Measurements from ENCODE around the gene NPFFR2.

DNA sequence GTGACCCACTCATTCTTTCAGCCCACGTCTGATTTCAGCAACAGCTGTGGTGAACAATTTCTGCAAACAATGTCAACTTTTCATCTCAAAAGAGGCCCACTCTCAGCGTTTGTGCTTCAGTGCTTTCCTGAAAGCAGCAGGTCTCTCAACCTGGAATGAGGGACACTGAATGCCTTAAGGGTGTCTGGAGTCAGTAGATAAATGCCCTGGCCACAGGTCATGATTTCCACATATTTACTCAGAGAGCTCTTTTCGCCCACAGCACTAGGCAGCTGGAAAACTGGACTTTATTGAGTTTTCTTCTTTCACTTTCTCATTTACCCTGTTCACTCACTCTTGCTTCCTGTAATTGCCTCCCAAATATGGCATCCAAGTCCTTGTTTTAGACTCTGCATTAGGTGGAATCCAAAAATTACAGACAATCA lies 52.8 kb downstream of the NPFFR2 start:
- TF ChIP-seq, protein P1, sequence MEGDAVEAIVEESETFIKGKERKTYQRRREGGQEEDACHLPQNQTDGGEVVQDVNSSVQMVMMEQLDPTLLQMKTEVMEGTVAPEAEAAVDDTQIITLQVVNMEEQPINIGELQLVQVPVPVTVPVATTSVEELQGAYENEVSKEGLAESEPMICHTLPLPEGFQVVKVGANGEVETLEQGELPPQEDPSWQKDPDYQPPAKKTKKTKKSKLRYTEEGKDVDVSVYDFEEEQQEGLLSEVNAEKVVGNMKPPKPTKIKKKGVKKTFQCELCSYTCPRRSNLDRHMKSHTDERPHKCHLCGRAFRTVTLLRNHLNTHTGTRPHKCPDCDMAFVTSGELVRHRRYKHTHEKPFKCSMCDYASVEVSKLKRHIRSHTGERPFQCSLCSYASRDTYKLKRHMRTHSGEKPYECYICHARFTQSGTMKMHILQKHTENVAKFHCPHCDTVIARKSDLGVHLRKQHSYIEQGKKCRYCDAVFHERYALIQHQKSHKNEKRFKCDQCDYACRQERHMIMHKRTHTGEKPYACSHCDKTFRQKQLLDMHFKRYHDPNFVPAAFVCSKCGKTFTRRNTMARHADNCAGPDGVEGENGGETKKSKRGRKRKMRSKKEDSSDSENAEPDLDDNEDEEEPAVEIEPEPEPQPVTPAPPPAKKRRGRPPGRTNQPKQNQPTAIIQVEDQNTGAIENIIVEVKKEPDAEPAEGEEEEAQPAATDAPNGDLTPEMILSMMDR (IDR thresholded peaks at IDR 0.05; ENCODE audit: low read depth, low read length): no peak
- TF ChIP-seq EZH2phosphoT487 (IDR thresholded peaks at IDR 0.05; ENCODE audit: low read depth): no peak
